ENCODE results near the gene AZU1.

AZU1 gene

GRCh38 chr19:855566-856120 is 28.0 kb downstream of the AZU1 start:
- no peak for DNase-seq

DNA sequence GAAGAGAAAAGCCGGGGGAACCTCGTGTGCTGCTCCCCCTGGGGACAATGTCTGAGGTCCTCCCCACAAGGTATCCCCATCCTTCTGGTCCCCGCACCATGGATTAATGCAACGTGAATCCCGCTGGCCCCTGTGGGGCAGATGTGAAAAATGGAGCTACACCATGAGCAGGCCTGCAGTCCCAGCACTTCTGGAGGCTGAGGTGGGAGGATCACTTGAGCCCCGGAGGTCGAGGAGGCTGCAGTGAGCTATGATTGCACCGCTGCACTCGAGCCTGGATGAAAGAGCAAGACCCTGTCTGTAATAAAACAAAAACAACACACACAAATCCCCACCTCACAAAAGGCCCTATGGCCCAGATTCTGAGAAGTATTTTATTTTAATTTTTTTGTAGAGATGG is 30.6 kb downstream of the AZU1 start:
- DNase-seq: no peak

DNA sequence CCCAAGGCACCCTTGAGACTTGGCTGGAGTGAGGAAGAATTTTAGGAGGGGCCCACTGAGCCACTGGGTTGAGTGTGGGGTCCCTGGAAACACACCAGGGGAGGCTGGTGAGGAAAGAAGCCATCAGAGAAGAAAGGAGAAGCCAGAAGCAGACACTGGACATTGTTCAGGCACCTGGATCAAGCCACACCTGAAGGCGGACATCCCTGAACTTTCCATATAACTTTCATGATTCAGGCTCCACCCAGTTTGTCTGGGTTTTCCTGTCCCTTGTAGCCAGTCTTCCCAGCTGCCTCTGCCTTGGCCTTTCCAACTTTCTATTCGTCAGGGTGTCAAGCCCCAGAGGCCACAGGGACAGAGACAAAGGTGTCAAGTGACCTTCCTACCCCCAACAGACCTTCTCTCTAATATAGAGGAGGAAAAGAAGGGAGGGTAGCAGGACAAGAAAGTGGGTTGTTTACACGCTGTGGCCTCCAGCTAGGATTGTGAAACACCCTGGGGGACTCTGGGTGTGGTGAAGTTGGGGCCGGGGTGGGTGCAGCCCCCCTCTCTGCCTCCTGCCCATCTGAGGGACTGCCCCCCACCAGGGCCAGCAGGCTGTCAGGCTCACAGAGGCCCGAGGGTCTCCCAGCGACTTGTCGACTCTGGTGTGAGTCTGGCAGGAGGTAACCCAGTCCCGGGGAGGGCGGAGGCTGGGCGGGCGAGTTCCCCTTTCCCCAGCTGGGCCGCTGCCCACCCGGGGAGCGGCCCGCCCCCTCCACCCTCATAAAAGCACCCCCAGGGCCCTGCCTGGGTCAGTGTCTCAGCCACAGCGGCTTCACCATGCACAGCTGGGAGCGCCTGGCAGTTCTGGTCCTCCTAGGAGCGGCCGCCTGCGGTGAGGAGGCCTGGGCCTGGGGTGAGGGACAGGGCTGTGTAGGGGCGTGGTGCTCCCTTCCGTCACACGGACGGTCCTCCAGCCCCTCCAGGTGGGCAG is 31.5 kb downstream of the AZU1 start, which contains the start of gene CFD:
Gene CFD (plus strand): TSS at position 797 of the 976 bp plus-strand sequence. CDS start 26 bp downstream, at position 823.
- no peak for DNase-seq

- no peak for DNase-seq
These were observed 33.6 kb downstream of the AZU1 start for GRCh38 chr19:861141-861755.

- DNase-seq: no peak
These were observed 34.3 kb downstream of the AZU1 start for GRCh38 chr19:861756-862580.

GRCh38 chr19:862581-863314 is 35.1 kb downstream of the AZU1 start:
- DNase-seq: no peak

DNA sequence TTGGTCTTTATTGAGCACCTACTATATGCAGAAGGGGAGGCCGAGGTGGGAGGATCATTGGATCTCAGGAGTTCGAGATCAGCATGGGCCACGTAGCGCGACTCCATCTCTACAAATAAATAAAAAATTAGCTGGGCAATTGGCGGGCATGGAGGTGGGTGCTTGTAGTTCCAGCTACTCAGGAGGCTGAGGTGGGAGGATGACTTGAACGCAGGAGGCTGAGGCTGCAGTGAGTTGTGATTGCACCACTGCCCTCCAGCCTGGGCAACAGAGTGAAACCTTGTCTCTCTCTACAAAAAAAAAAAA is 35.6 kb downstream of the AZU1 start:
- DNase-seq: no peak

- no peak for DNase-seq
These were observed 39.2 kb downstream of the AZU1 start for GRCh38 chr19:866769-867300.

DNA sequence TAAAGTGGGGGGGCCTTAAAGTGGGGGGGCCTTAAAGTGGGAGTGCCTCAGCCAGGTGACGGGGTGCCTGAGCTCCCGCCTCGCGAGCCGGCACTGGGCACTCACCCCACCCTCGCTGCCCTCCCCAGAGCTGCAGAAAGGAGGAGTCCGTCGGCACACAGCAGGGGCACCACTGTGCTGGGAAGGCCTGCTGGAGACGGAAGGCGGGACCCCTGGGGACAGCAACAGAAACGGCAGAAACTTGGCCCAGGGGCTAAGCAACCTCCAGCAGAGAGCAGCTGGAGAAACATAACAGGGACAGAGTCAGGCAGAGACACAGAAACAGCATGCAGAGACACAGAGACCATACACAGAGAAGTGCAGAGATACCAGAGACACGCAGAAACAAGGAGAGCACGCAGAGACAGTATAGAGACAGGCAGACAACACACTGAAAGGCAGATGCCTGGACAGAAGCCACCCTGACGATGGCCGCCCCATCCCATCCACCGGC is 39.7 kb downstream of the AZU1 start:
- DNase-seq: no peak

DNA sequence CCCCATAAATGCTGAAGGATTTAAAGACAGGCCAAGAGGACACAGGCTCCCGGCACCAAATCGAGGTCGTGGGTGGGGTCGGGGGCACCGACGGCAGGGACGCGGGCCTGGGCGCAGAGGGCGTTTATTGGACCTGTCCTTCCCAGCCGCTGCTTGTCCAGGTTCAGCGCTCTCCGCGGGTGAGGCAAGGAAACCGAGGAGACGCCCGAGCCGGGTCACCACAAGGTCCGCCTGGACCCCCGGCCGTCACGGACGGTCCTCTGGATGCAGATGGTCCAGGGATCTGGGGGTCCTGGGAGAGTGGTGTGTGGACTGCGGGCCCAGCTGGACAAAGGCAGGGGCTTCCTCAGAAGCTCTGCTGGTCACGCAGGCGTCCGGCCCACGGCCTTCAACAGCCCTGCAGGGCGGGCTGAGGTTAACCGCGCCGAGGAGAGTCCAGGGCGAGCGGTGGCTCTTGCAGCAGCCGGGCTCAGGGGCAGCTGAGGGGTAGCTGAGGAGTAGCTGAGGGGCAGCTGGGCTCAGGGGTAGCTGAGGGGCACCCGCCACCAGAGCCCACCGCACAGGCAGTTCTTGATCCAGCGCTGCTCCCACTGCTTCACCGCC is 40.3 kb downstream of the AZU1 start:
- no peak for DNase-seq

DNA sequence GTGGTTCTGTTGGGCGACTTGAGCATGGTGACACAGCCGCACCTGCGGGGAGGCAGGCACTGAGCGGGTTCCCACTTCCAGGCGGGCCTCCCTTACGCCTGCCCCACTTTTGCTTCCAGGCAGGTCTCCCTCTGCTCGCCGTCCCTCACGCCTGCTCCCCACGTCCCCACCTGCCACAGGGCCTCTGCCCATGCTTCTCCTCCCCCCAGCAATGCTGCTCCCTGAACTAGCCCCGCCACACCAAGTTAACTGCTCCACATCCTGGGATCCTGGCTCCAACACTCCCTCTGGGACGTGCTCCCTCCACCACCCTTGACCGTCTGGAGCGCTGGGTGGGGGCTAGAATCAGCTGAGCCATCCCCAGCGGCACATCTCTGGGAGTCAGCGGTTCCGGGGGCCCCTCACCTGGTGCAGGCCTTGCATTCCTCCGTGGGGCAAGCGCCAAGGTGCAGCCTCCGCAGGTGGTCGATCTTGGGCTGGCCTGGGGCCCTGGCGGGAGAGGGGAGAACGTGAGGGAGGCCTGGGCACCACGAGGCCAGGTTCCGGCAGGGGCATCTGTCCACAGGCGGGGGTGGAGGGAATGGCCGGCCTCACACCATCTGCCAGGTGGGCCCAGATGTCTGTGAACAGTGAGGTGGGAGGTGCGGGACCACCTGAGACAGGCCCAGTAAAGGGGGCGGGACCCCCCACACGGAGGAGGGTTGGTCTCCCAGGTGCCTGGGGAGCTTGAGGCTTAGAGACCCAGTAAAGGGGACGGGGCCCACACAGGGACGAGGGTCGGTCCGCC is 41.0 kb downstream of the AZU1 start:
- no peak for DNase-seq

DNA sequence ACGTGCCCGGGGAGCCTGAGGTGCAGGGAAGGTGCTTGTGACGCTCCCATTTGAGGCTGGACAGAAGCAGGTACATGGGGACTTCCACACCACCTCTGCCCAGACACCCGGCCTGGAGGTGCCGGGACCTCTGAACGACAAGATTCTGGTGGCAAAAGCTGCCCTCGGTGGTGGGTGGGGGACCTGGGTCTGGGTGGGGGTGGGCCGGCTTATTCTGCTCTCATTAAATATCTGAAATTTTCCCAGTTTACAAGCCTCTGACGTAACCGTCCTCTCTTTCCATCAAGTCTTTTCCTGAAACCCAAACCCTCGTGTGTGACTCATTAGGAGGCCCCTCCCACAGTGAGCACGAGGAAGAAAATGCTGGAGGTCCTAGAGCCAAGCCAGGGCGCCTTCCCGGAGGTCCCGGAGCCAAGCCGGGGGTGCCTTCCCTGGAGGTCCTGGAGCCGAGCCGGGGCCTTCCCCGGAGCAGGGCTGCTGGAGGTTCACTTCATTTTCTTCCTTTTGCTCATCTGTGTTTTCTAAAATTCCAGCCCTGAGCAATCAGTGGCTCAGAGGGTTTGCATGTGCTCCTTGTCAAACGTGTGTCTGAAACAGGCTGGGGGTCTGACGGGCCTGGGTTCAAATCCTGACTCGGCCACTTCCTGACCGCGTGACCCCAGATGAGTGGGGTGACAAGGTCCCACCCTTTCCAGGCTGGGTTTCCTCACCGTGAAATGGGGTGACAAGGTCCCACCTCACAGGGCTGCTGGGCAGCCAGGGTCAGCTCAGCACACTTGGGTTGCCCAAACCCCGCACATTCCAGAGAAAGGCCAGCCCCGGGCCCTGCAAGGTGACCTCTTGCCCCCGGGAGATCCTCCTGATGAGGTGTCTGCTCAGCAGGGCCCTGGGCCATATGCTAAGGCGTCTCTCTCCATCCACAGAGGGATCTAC is 41.9 kb downstream of the AZU1 start:
- DNase-seq: no peak

DNA sequence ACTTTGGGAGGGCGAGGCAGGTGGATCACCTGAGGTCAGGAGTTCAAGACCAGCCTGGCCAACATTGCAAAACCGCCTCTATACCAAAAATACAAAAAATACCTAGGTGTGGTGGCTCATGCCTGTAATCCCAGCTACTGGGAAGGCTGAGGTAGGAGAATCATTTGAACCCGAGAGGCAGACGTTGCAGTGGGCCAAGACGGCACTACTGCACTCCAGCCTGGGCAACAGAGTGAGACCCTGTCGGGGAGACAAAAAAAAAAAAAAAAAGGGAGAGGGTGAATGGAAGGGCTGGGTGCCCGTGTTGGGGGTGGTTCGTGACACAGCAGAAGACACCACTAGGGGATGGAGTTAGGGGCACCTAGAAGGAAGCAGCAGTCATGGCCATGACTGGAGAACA is 42.7 kb downstream of the AZU1 start:
- DNase-seq: no peak

DNA sequence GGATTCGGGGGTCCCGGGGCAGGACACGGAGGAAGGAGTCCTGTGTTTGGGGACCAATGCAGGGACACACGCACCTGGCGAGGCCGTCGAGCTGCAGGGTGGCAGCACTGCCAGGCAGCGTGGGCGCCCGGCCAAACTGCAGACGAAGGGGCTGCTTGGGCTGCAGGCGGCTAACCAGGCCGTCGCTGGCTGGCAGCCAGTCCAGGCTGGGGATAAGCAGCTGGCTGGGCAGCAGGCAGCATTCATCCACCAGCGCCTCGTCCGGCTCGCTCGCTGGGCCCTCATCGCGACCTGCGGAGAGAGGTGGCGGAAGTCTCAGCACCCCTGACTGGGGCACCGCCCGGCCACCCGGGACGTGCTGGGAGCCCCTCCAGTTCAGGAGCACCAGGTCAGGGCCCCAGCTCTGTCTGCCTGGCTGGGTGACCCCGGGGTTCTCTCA is 43.3 kb downstream of the AZU1 start:
- DNase-seq: no peak

- DNase-seq: no peak
These were observed 44.0 kb downstream of the AZU1 start for GRCh38 chr19:871446-872265.

DNA sequence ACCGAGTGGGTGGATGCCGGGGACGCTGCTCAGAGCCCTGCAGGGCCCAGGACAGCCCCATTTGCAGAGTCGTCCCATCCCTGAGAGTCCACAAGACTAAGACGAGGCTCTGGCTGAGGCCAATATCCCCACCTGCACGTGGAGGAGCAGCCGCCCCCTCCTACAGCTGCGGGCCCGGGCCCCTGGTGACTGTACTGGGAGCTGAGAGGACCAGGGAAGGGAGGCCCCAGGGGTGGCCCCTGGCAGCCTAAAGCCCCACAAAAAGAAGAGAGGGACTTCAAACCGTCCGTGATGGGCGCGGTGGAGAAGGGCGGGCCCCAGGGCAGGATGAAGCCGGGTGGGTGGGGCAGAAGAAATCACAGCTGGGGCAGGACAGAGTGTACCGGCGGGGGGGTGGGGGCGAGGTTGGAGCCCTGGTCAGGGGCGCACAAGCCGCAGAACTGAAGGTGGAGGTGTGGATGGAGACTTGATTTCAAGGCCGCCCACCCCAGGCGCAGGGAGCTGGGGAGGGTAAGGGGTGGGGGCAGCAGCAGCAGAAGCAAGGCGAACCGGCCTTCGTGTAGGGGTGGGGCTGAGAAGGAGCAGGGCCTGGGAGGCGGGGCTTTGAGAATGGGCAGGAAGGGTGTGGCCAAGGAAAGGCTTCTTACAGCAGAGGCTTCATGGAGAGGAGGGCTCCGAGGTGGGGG is 44.8 kb downstream of the AZU1 start:
- no peak for DNase-seq

DNA sequence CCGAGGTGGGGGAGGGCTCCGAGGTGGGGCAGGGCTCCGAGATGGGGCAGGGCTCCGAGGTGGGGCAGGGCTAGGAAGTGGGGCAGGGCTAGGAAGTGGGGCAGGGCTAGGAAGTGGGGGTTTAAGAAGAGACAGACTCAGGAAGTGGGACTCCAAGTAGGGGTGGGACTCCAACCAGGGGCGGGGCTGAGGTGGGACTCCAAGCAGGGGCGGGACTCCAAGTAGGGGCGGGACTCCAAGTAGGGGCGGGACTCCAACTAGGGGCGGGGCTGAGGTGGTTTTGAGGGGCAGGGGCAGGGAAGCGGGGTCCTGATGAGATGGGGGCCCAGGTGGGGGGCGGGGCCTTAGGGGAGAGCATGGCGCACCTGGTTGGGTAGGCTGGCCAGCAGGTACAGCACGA is 45.4 kb downstream of the AZU1 start:
- DNase-seq: no peak

GRCh38 chr19:873561-874041 is 46.0 kb downstream of the AZU1 start:
- no peak for DNase-seq
